HepG2 (cell line): ENCODE measurements around the gene FBLIM1. TPM values are rescaled to one million over a fixed set of nuclear protein-coding genes. Genes with fewer than 3 reads are reported as not detected.

Experiments
- ATAC-seq: fragments of 200-7000 bp; cut with Tn5 transposase; 3 replicates; pipeline ENCODE4 v1.9.1; 2020; ENCODE audit warnings: mild to moderate bottlenecking, moderate library complexity
- BruUV-seq: library from RNA; stranded (reverse); fragments of 400-500 nt; replicated peaks from 2 replicates; lab custom pipeline; 2021; lab: Mats Ljungman, UMichigan
- CTCF ChIA-PET: fragments of 300-600 bp; formaldehyde crosslinking; extraction: SDS; loops from one replicate; lab custom pipeline; 2021; ENCODE audit warnings: low total read pairs, inconsistent platforms, low intra/inter-chr PET ratio; lab: Yijun Ruan, JAX
- POLR2A ChIA-PET: fragments of 350-600 bp; sonication (Branson Sonifier 250); formaldehyde crosslinking; loops from one replicate; lab custom pipeline; 2020; ENCODE audit warnings: antibody characterized with exemption, inconsistent platforms; lab: Yijun Ruan, JAX
- DNase-seq: peaks from one replicate; pipeline ENCODE4 v3.0.0-alpha.2; 2015; ENCODE audit warnings: low spot score
- FAIRE-seq: peaks from 3 replicates; lab custom pipeline; 2011; peaks lifted over from hg19 to GRCh38; lab: Jason Lieb, UNC
- H2AFZ ChIP-seq: one replicate; pipeline ENCODE4 v1.6.1; 2011; ENCODE audit warnings: low read length, inconsistent platforms
- H3K27ac ChIP-seq: fragments of 300-600 bp; 3 replicates; pipeline ENCODE4 v1.8.0; 2011; ENCODE audit warnings: mixed run types, mild to moderate bottlenecking, mixed read lengths, low read length, inconsistent platforms; ENCODE audit not compliant: insufficient read depth; ENCODE audit errors: extremely low read length
- H3K27me3 ChIP-seq, 2 experiments: fragments of 200-600 bp in 1 of 2; 2 replicates in 1 of 2; 3 replicates in 1 of 2; pipeline versions ENCODE4 v1.6.0 to v1.8.0; 2011; ENCODE audit warnings: low read length in 2 of 2, mild to moderate bottlenecking in 2 of 2, moderate library complexity in 2 of 2, inconsistent platforms in 1 of 2; ENCODE audit not compliant: insufficient read depth in 2 of 2, control insufficient read depth in 1 of 2
- H3K36me3 ChIP-seq, 2 experiments: fragments of 200-600 bp in 1 of 2; replicated peaks in 1 of 2; 2 replicates in 1 of 2; 3 replicates in 1 of 2; pipeline versions ENCODE4 v1.5.1 to v1.8.0; 2011; ENCODE audit warnings: low read length in 2 of 2, inconsistent platforms in 1 of 2; ENCODE audit not compliant: insufficient read depth in 2 of 2, control insufficient read depth in 1 of 2
- H3K4me1 ChIP-seq: 2 replicates; pipeline ENCODE4 v1.5.1; 2012; ENCODE audit warnings: low read length, inconsistent platforms; ENCODE audit not compliant: insufficient read depth
- H3K4me2 ChIP-seq: 2 replicates; pipeline ENCODE4 v1.6.0; 2011; ENCODE audit warnings: low read depth, low read length, inconsistent platforms
- H3K4me3 ChIP-seq, 3 experiments: fragments of 200-600 bp in 1 of 3; sonication (generic), shearing (Covaris generic) in 1 of 3; replicated peaks in 1 of 3; 2 replicates each; pipeline ENCODE4 v1.5.1; 2011 to 2016; ENCODE audit warnings: low read length in 3 of 3, inconsistent platforms in 2 of 3, low read depth in 2 of 3, mild to moderate bottlenecking in 2 of 3, control low read depth in 1 of 3, mixed read lengths in 1 of 3; ENCODE audit not compliant: insufficient read depth in 1 of 3
- H3K79me2 ChIP-seq: one replicate; pipeline ENCODE4 v1.6.1; 2011; ENCODE audit warnings: low read length, inconsistent platforms; ENCODE audit not compliant: insufficient read depth
- H3K9ac ChIP-seq: 2 replicates; pipeline ENCODE4 v1.6.0; 2011; ENCODE audit warnings: mild to moderate bottlenecking, low read depth, low read length, inconsistent platforms; ENCODE audit not compliant: insufficient read depth
- H3K9me3 ChIP-seq: 2 replicates; pipeline ENCODE4 v1.5.1; 2012; ENCODE audit warnings: mild to moderate bottlenecking, low read length
- H4K20me1 ChIP-seq: 2 replicates; pipeline ENCODE4 v1.6.0; 2011; ENCODE audit warnings: inconsistent platforms, mild to moderate bottlenecking, low read length, moderate library complexity; ENCODE audit not compliant: insufficient read depth
- FOXO1 ChIP-seq: sonication (generic); formaldehyde crosslinking; IDR thresholded peaks from 2 replicates; pipeline ENCODE4 v1.4.0; 2020; ENCODE audit warnings: missing genetic modification reagents
- HOXA5 ChIP-seq: sonication (generic); formaldehyde crosslinking; IDR thresholded peaks from 2 replicates; pipeline ENCODE4 v1.4.0; 2020; ENCODE audit warnings: missing genetic modification reagents
- NR2F1 ChIP-seq, 2 experiments: fragments of 450-650 bp in 1 of 2; formaldehyde crosslinking in 1 of 2; IDR thresholded peaks; 2 replicates each; pipeline versions ENCODE4 v1.5.0 to v1.6.1; 2016 to 2020; ENCODE audit warnings: mild to moderate bottlenecking in 1 of 2, missing compliant biosample characterization in 1 of 2, missing genetic modification reagents in 1 of 2, moderate library complexity in 1 of 2
- RELA ChIP-seq: sonication (generic); formaldehyde crosslinking; IDR thresholded peaks from 2 replicates; pipeline ENCODE4 v1.4.0; 2020; ENCODE audit warnings: missing genetic modification reagents
- TMF1 ChIP-seq: sonication (generic); formaldehyde crosslinking; IDR thresholded peaks from 2 replicates; pipeline ENCODE4 v1.8.1; 2022; ENCODE audit warnings: low read depth, missing genetic modification reagents
- ZBTB25 ChIP-seq: IDR thresholded peaks from 2 replicates; pipeline ENCODE4 v1.6.1; 2018; ENCODE audit warnings: missing genetic modification reagents
- ZBTB49 ChIP-seq: sonication (generic); formaldehyde crosslinking; IDR thresholded peaks from 2 replicates; pipeline ENCODE4 v1.4.0; 2020; ENCODE audit warnings: missing genetic modification reagents, borderline replicate concordance
- ZFP90 ChIP-seq: sonication (generic); formaldehyde crosslinking; IDR thresholded peaks from 2 replicates; pipeline ENCODE4 v1.8.0; 2022; ENCODE audit warnings: missing genetic modification reagents, mild to moderate bottlenecking, inconsistent platforms, borderline replicate concordance
- ZMAT3 ChIP-seq: sonication (generic); formaldehyde crosslinking; conservative IDR thresholded peaks from 2 replicates; pipeline ENCODE4 v1.7.0; 2021; ENCODE audit warnings: missing genetic modification reagents
- ZNF564 ChIP-seq: sonication (generic); formaldehyde crosslinking; IDR thresholded peaks from 2 replicates; pipeline ENCODE4 v1.8.1; 2023; ENCODE audit warnings: mild to moderate bottlenecking, missing genetic modification reagents
- ZNF790 ChIP-seq: sonication (generic); formaldehyde crosslinking; IDR thresholded peaks from 2 replicates; pipeline ENCODE4 v1.8.0; 2022; ENCODE audit warnings: missing genetic modification reagents, mild to moderate bottlenecking, borderline replicate concordance
- ZSCAN31 ChIP-seq: sonication (generic); formaldehyde crosslinking; IDR thresholded peaks from 2 replicates; pipeline ENCODE4 v1.5.0; 2020; ENCODE audit warnings: low read depth, mild to moderate bottlenecking, missing genetic modification reagents
- WGBS: methylation state at CpG from one replicate; pipeline ENCODE4 v1.1.6; 2017; ENCODE audit warnings: low lambda C conversion rate; 5-methylcytosine and 5-hydroxymethylcytosine counted together
- in situ Hi-C: cut with HindIII; loops from 2 replicates; pipeline ENCODE4 v1.10.0; 2017; ENCODE audit warnings: low pct_unique_long_range_greater_than_20kb; ENCODE audit not compliant: extremely low pct_ligation_motif_present
- intact Hi-C: fragments of 100-400 bp; cut with micrococcal nuclease; formaldehyde crosslinking; loops from one replicate; pipeline ENCODE4 v1.10.0; 2022; ENCODE audit not compliant: unreplicated experiment
- polyA plus RNA-seq, 8 experiments: library from polyadenylated mRNA; depleted of rRNA in 3 of 8; stranded (reverse) in 7 of 8; unstranded in 1 of 8; fragments of >200 nt; fragmentation: Illumina TruSeq in 4 of 8; extraction: Trizol in 4 of 8; gene quantifications; 2 replicates each; pipeline versions ENCODE4 v1.2.1 to v1.2.3, GENCODE V29; 2011 to 2016; ENCODE audit warnings: low read depth in 4 of 8, missing spikeins in 1 of 8, mixed read lengths in 1 of 8; ENCODE audit not compliant: insufficient read depth in 1 of 8
- total RNA-seq, 5 experiments: library from RNA; depleted of rRNA; stranded (reverse); fragments of >200 nt; fragmentation: Illumina TruSeq; extraction: Trizol; gene quantifications; 2 replicates each; pipeline ENCODE4 v1.2.3, GENCODE V29; 2016; ENCODE audit warnings: low read depth in 1 of 5
- TF ChIP-seq, protein P1 (sequence below): IDR thresholded peaks from 2 replicates; pipeline ENCODE4 v1.6.1; 2016; ENCODE audit warnings: low read depth, control low read depth

Gene FBLIM1
- total and polyA plus RNA-seq, 2 of the 13 experiments (the other 11 are each of a cell fraction or from before 2014, with no cell fraction given), result 10.6 to 23.0 TPM

DNA sequence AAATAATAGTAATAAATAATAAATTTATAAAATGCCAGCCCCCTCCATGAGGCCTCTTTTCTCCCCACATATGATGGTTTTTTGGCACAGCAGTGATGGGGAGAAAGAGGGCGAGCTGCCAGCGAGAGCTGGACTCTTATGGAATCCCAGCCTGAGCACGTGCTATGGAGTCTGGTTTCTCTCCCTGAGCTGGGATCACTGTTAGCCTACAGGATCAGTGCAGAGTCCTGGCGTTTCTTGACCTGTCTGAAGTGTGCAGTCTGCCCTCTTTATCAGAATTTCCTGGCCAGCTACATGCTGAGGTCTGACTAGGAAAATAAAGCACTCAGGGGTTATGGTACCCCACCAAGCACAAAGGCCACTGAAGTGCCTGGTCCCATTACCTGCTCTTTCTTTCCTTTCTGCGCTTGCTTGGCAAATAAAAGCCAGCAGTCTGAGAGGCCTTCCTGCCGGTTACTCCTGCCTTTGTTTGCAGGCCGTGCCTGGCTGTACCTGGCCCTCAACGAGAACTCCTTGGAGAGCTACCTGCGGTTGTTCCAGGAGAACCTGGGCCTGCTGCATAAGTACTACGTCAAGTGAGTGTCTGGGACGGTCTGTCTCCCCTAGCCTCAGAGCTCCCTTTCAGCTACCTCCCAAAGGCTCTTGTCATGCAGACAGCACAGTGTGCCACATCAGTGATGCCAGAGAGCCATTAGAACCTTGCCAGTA is 41.0 kb upstream of the FBLIM1 start:
- in situ Hi-C loops, result no loop called here
- intact Hi-C loops, result no loop called here
- peaks cover 22 to 44% of the 10 kb centered on the region in 2 experiments for H3K36me3 ChIP-seq
- no peaks in the 10 kb centered on the region for H4K20me1 ChIP-seq
- no peak for FAIRE-seq
- ChIA-PET CTCF (no interaction called here), POLR2A (no interaction called here)
- no TSS peak for BruUV-seq
- H3K4me1 ChIP-seq, result peaks cover 12% of the 10 kb centered on the region; the same call in 1 of the 2 replicates
- DNase-seq, result no peak
- H3K4me3 ChIP-seq, result no peak overlapping the region
- TF ChIP-seq ZNF790 (CRISPR knock-in tag), result no peak
- no peak for ATAC-seq
- H2AFZ ChIP-seq, result no peak overlapping the region
- 96% methylated on average over 10 of the region's 11 CpGs for WGBS
- no peak overlapping the region for H3K4me2 ChIP-seq
- no peaks in the 10 kb centered on the region for H3K9me3 ChIP-seq
- H3K27ac ChIP-seq, result no peak overlapping the region
- no peak overlapping the region for H3K9ac ChIP-seq
- H3K79me2 ChIP-seq, result no peaks in the 10 kb centered on the region
- no peaks in the 10 kb centered on the region for H3K27me3 ChIP-seq

DNA sequence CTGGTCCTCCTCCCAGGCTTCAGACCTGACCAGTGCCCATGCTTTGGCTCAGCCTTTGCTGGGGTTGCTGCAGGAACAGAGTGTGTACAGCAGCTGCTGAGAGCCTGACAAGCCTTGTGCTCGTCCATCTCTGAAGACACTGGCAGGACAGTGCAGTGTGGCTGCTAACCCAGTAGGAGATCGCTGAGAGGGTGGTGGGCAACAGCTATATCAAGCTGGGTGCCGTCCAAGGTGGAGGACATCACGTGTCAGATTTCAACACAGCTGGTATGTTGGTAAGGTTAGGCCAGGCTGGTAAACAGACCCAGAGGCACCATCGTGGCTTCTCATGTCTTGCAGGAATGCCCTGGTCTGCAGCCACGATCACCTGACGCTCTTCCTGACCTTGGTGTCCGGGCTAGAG is 40.4 kb upstream of the FBLIM1 start:
- no peak overlapping the region for H3K4me2 ChIP-seq
- H3K79me2 ChIP-seq, result no peaks in the 10 kb centered on the region
- CTCF ChIA-PET, result no interaction called here
- ATAC-seq (no peak), DNase-seq (no peak), FAIRE-seq (no peak)
- WGBS, result 86% methylated on average over 8 of the region's 8 CpGs
- no peaks in the 10 kb centered on the region for H3K9me3 ChIP-seq
- POLR2A ChIA-PET, result no interaction called here
- H3K9ac ChIP-seq, result no peak overlapping the region
- no peaks in the 10 kb centered on the region for H3K27me3 ChIP-seq
- peaks cover 12% of the 10 kb centered on the region; the same call in 1 of the 2 replicates for H3K4me1 ChIP-seq
- H2AFZ ChIP-seq, result no peak overlapping the region
- no peak overlapping the region for H3K4me3 ChIP-seq
- BruUV-seq, result no TSS peak
- no peaks in the 10 kb centered on the region for H4K20me1 ChIP-seq
- peaks cover 22 to 50% of the 10 kb centered on the region in 2 experiments for H3K36me3 ChIP-seq
- intact Hi-C loops, result no loop called here
- in situ Hi-C loops, result no loop called here
- H3K27ac ChIP-seq, result no peak overlapping the region
- TF ChIP-seq ZMAT3 (no peak), ZSCAN31 (CRISPR knock-in tag) (no peak), HOXA5 (CRISPR knock-in tag) (no peak), ZBTB25 (no peak), TMF1 (CRISPR knock-in tag) (no peak), FOXO1 (no peak), ZFP90 (CRISPR knock-in tag) (no peak), ZBTB49 (CRISPR knock-in tag) (no peak), ZNF564 (CRISPR knock-in tag) (no peak), RELA (CRISPR knock-in tag) (no peak), NR2F1 (CRISPR knock-in tag; IDR thresholded peaks at IDR 0.05) (no peak)
- TF ChIP-seq, protein P1, sequence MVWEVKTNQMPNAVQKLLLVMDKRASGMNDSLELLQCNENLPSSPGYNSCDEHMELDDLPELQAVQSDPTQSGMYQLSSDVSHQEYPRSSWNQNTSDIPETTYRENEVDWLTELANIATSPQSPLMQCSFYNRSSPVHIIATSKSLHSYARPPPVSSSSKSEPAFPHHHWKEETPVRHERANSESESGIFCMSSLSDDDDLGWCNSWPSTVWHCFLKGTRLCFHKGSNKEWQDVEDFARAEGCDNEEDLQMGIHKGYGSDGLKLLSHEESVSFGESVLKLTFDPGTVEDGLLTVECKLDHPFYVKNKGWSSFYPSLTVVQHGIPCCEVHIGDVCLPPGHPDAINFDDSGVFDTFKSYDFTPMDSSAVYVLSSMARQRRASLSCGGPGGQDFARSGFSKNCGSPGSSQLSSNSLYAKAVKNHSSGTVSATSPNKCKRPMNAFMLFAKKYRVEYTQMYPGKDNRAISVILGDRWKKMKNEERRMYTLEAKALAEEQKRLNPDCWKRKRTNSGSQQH, result no peak
